ENCODE measurements around the gene PDHX.

GRCh38 chr11:35021589-35021988 lies 105.2 kb downstream of the PDHX start:
- TF ChIP-seq POLR2A (IDR thresholded peaks at IDR 0.05) (no peak), CTCF (IDR thresholded peaks at IDR 0.05) (no peak)
